Effector CD4-positive, alpha-beta T cell (primary cell): ENCODE results near the gene MBNL2.
"Not testable (repeated sequence)": the region's sequence is repeated elsewhere in the genome, so short reads cannot be mapped to it uniquely, and the experiment has no call there.

Experiments
- DNase-seq: peaks from one replicate; pipeline ENCODE4 v3.0.0-alpha.2; 2020

Gene MBNL2

DNA sequence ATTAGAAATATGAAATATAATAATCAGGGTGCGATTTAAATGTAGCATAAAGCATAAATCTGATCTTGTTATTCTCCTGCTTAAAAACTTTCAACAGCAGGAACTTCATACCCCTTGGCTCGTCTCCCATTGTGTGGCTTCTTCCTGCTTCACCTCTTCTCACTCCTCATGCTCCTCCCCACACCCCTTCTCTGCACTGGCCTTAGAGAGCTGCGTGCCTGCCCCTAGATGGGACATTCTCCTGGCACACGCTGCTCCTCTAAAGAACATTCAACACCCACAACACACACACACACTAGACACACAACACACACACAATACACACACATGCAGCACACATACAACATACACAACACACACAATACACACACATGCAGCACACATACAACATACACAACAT lies 107.2 kb downstream of the MBNL2 start:
- DNase-seq: no peak

DNA sequence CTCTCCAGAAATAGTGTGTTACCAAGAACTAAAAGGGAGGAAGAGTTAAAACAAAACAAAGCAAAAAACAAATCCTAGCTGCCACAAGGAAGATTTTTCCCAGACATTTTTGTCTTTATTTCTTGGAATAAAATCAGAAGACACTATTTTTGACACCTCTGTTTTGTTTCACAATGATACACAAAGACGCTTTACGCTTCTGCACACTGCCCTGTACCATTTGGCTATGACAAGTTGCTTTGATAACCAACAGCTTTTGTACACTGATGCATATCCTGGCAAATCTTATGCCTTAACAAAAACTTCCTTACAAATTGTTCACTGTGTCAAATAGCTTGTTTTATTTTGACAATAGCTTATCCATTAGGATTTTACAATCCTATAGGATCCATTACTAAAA lies 108.3 kb downstream of the MBNL2 start:
- DNase-seq: no peak

GRCh38 chr13:97332742-97333141 lies 110.6 kb downstream of the MBNL2 start:
- DNase-seq: no peak

DNA sequence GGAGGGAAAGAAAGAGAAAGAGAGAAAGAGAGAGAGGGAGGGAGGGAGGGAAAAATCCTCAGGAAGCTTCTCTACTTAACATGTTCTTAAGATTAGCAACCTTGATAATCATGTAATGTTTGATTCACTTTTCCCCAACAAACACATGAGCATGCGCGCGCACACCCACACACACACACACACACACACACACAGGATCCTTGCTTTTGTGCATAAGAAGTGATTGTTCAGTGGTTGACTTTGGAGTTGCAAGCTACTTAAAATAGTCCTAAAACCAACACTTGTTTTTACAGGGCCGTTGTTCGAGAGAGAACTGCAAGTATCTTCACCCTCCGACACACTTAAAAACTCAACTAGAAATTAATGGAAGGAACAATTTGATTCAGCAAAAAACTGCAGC lies 111.8 kb downstream of the MBNL2 start:
- DNase-seq: no peak

- DNase-seq: no peak
Observed at GRCh38 chr13:97334690-97335089, 112.6 kb downstream of the MBNL2 start.

DNA sequence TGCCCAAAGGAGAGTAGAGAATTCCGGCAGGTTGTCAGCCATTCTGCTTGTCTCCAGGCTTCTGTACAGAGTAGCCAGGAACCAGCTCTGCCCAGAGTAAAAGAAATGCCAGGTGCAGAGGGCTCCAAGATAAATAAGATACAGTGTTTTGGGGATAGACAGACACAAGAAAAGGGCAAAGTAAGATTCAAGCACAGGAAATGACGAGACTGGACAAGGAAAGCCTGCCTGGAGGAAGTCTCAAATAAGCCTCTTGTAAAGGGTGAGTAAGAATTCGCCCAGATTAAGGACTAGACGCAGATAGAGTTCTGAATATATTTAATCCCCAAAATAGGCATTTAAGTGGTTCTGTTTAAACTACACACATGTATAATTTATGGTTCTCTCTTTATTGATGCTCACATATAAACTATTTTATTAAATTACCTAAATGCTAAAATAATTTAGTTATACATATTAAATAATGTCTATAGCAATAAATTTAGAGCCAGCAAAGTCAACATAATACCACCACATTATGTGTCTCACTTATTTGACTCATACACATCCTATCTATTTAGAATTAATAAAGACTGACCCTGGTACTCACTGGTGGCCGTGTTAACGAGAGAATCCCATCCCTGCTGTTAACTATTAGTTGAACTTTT lies 113.5 kb downstream of the MBNL2 start:
- DNase-seq: no peak

DNA sequence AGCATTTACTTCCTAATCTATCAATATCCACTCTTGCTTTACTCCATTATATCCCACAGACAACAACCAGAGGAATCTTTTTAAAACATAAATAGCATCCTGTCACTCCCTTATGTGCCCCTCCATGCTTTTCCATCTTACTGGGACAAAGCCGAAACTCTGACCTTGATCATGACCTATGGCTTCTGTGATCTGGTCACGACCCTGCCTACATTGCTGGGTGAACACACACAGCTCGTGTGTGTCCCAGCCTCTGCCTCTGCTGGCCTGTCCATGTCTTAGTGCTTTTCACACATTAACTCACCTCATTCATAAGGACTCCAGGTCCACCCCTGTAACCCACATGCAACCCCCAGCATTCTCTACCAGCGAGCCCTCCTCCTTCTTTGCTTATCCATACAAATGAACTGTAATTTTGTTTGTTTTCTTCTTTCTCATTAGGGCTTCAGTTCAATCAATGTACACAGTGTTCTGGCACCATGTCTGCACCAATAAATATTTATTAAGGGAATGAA lies 115.9 kb downstream of the MBNL2 start:
- DNase-seq: no peak

DNA sequence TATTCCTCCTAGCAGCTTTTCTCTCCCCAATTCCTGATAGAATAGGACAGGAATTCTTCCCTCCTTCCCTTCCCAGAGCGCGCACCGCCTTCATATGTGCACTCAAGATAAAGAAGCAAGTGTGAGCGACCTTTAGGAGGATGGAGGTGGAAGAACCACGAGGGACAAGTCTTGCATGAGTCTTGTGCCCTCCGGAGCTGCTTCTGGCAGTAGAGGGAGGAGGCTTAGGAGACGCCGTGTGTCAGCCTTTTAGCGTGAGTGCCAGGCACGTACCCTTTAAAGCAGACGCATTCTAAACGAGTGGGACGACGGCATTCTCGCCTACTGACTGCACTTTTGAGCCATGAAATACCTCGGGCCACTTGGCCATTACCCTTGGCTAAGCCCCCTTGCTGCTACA lies 116.4 kb downstream of the MBNL2 start:
- no peak for DNase-seq

DNA sequence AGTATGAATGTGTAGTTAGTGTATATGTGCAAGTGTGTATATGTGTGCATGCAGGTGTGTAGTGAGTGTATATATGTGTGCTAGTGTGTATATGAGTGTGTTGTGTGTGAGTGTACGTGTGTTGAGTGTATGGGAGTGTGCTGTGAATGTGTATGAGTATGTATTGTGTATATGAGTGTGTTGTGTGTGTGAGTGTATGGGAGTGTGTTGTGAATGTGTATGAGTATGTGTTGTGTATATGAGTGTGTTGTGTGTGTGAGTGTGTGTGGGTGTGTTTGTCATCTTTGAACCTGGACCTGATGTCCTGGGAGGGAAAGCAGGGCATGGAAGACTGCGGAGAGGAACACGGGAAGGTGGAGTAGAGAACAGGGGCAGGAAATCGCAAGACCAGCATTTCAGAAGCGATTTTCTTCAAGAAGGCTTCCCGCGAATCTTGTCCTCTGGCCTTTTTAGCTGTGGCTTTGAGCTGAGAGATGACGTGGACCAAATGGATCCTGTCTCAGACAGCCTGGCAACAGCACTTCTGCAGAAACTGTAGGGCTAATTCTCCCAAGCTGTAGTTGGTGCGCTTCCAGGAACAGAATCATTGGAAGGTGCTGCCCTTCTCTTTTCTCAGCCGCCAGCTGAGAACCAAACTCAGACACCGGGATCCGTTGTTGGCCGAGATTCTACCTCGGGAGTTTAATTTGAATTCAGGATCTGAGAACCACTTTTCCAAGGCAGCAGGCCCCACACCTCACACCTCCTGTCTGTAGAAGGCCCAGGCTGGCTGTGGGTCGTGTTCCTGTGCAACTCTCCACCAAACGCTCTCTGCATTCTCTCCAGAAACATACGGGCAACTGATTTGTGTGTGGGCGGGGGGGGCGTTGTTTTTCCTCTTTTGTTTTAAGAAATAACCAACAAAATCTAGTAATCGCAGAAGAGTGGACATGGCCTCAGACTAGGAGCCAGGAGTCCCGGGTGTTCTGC lies 117.2 kb downstream of the MBNL2 start:
- no peak for DNase-seq

DNA sequence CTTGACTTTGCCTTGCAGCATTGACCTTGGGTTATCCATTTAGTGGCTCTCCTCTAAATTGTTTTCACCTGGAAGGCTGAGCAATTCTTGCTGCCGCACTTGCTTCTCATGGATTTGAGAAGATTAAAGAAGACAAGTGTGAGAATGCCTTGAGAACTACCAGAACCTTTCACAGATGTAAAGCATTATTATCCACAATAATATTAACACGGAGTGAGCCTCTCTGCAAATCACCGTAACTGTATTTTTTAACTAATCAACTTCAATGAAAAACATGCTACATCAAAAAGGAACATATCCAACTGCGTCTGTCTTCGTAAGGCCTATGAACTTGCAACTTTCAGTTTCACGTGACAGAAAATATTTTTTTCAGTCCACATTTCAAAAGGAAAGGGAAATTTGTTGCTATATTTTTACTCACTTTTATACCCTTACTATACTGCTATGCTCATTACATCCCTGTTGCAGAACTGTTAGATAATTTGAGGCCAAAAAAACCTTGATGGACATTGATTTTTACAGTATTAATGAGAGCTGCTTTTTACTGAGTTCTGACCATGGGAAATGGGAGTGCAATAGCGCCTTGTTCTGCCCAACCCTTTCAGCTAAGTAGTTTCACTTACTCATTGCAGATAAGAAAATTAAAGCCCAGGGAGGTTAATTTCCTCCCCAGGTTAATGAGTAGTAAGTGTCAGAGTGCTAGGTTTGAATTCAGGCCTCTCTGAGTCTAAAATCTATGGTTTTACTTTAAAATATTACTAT lies 118.0 kb downstream of the MBNL2 start:
- DNase-seq: no peak

GRCh38 chr13:97341135-97341534 lies 119.0 kb downstream of the MBNL2 start:
- no peak for DNase-seq

GRCh38 chr13:97342136-97342535 lies 120.0 kb downstream of the MBNL2 start:
- DNase-seq: no peak

DNA sequence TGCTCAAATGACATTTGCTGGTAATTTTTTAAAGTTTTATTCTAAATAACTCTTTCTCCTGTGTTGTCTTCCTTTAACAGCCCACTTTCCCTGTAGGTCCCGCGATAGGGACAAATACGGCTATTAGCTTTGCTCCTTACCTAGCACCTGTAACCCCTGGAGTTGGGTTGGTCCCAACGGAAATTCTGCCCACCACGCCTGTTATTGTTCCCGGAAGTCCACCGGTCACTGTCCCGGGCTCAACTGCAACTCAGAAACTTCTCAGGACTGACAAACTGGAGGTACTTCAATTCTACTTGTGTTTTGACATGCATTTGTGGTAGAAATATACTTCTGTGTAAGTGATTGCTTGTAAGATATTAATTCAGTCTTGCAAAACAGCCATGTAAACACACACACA lies 120.8 kb downstream of the MBNL2 start:
- DNase-seq: no peak

GRCh38 chr13:97344265-97345175 lies 122.4 kb downstream of the MBNL2 start:
- peak; percentile 9 for DNase-seq

DNA sequence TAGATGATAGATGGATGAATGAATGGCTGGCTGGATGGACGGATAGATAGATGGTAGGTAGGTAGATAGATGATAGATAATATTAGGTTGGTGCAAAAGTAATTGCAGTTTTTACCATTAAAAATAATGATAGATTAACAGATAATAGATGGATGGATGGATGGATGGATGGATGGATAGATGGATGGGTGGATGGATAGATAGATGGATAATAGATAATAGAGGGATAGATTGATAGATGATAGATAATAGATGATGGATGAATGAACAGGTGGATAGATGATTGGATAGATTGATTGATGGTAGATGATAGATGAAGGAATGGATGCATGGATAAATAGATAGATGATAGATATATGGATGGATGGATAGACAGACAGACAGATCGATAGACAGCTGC lies 124.0 kb downstream of the MBNL2 start:
- DNase-seq: no peak

GRCh38 chr13:97346561-97347254 lies 124.6 kb downstream of the MBNL2 start:
- no peak for DNase-seq

GRCh38 chr13:97347255-97347932 lies 125.3 kb downstream of the MBNL2 start:
- DNase-seq: no peak

GRCh38 chr13:97348569-97349100 lies 126.5 kb downstream of the MBNL2 start:
- DNase-seq: no peak

DNA sequence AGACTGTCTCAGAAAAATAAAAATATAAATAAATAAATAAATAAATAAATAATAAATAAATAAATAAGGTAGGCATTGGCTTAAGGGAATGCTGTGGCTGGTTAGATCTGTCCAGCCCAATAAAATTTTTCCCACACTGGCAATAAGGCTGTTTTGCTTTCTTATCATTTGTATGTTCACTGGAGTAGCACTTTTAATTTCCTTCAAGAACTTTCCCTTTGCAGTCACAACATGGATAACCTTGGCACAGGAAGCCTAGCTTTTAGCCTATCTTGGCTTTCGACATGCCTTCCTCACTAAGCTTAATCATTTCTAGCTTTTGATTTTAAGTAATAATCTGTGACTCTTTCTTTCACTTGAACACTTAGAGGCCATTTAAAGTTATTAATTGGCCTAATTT lies 129.9 kb downstream of the MBNL2 start:
- not testable (repeated sequence) for DNase-seq

GRCh38 chr13:97352815-97353214 lies 130.7 kb downstream of the MBNL2 start:
- no peak for DNase-seq
